Activated CD4-positive, alpha-beta T cell treated with anti-CD3 and anti-CD28 coated beads for 48 hours (primary cell): ENCODE results near the gene CCER1.

Experiments used
- DNase-seq: peaks from one replicate; pipeline ENCODE4 v3.0.0-alpha.2; 2020

Gene CCER1

GRCh38 chr12:90964616-90965015, 9.6 kb upstream of the CCER1 start:
- no peak for DNase-seq

- no peak for DNase-seq
Measured at GRCh38 chr12:90963946-90964345, 9.0 kb upstream of the CCER1 start.

- DNase-seq, result no peak
Measured at GRCh38 chr12:90961154-90961553, 6.2 kb upstream of the CCER1 start.

- DNase-seq, result no peak
Measured at GRCh38 chr12:90959538-90960139, 4.7 kb upstream of the CCER1 start.

GRCh38 chr12:90959032-90959431, 4.1 kb upstream of the CCER1 start:
- no peak for DNase-seq

- DNase-seq, result no peak
Measured at GRCh38 chr12:90958347-90958746, 3.4 kb upstream of the CCER1 start.

GRCh38 chr12:90954428-90954827, 548 bp downstream of the CCER1 start:
- no peak for DNase-seq

GRCh38 chr12:90953956-90954421, 987 bp downstream of the CCER1 start:
- peak; percentile 50 for DNase-seq

GRCh38 chr12:90951432-90952105, 3.4 kb downstream of the CCER1 start:
- no peak for DNase-seq

- no peak for DNase-seq
Measured at GRCh38 chr12:90947869-90948268, 7.1 kb downstream of the CCER1 start.

- no peak for DNase-seq
Measured at GRCh38 chr12:90945070-90945649, 9.8 kb downstream of the CCER1 start.

GRCh38 chr12:90943255-90943654, 11.7 kb downstream of the CCER1 start:
- DNase-seq, result no peak

- no peak for DNase-seq
Measured at GRCh38 chr12:90940872-90941499, 14.0 kb downstream of the CCER1 start.

- no peak for DNase-seq
Measured at GRCh38 chr12:90939382-90939781, 15.6 kb downstream of the CCER1 start.

- no peak for DNase-seq
Measured at GRCh38 chr12:90938451-90938850, 16.5 kb downstream of the CCER1 start.

GRCh38 chr12:90937651-90938050, 17.3 kb downstream of the CCER1 start:
- no peak for DNase-seq

GRCh38 chr12:90936230-90937005, 18.6 kb downstream of the CCER1 start:
- peak; percentile 15 for DNase-seq

GRCh38 chr12:90925562-90925961, 29.4 kb downstream of the CCER1 start:
- no peak for DNase-seq

- no peak for DNase-seq
Measured at GRCh38 chr12:90924406-90924805, 30.6 kb downstream of the CCER1 start.

GRCh38 chr12:90922145-90922627, 32.8 kb downstream of the CCER1 start:
- DNase-seq, result no peak

GRCh38 chr12:90921536-90921935, 33.4 kb downstream of the CCER1 start:
- no peak for DNase-seq

GRCh38 chr12:90920222-90920621, 34.8 kb downstream of the CCER1 start:
- DNase-seq, result no peak

GRCh38 chr12:90917431-90917830, 37.5 kb downstream of the CCER1 start:
- no peak for DNase-seq
